CD4-positive, CD25-positive, alpha-beta regulatory T cell (primary cell): Measurements from ENCODE around the gene ACBD3. TPM values are rescaled to one million over a fixed set of nuclear protein-coding genes. Genes with fewer than 3 reads are reported as not detected.
"Not testable (repeated sequence)": the region's sequence is repeated elsewhere in the genome, so short reads cannot be mapped to it uniquely, and the experiment has no call there.

Experiments
- ATAC-seq, 2 donors: fragments of 150-1000 bp; cut with Tn5 transposase; one replicate each; pipeline ENCODE4 v1.10.0; 2021; ENCODE audit warnings: low read depth in 2 of 2, moderate number of reproducible peaks in 2 of 2, moderate library complexity in 1 of 2
- DNase-seq, 3 donors: peaks; one replicate each; pipeline versions ENCODE4 v3.0.0 to v3.0.0-alpha.2; 2012 to 2022; ENCODE audit warnings: mixed read lengths in 1 of 3
- H3K27ac ChIP-seq: one replicate; pipeline ENCODE4 v1.7.0; 2013; ENCODE audit warnings: mild to moderate bottlenecking, low read length; ENCODE audit not compliant: insufficient read depth, poor library complexity, severe bottlenecking
- H3K27me3 ChIP-seq: one replicate; pipeline ENCODE4 v1.7.0; 2013; ENCODE audit warnings: low read length; ENCODE audit not compliant: control insufficient read depth, insufficient read depth
- H3K36me3 ChIP-seq: one replicate; pipeline ENCODE4 v1.7.0; 2013; ENCODE audit warnings: mild to moderate bottlenecking, low read length, moderate library complexity; ENCODE audit not compliant: control insufficient read depth, insufficient read depth
- H3K4me1 ChIP-seq: 2 replicates; pipeline ENCODE4 v1.7.0; 2013; ENCODE audit warnings: mild to moderate bottlenecking, low read length; ENCODE audit not compliant: insufficient read depth, control insufficient read depth, poor library complexity, severe bottlenecking
- H3K4me3 ChIP-seq: one replicate; pipeline ENCODE4 v1.7.0; 2013; ENCODE audit warnings: low read depth, mild to moderate bottlenecking, low read length, moderate library complexity
- H3K9me3 ChIP-seq, 2 experiments: 1 replicate in 1 of 2; 2 replicates in 1 of 2; pipeline ENCODE4 v1.7.0; 2013; ENCODE audit warnings: low read length in 2 of 2, mild to moderate bottlenecking in 1 of 2, moderate library complexity in 1 of 2; ENCODE audit not compliant: control insufficient read depth in 2 of 2
- H3K27ac Mint-ChIP-seq, 3 donors: one replicate each; pipeline ENCODE4 v1.8.0; 2020 to 2022; ENCODE audit warnings: mild to moderate bottlenecking in 3 of 3, mixed read lengths in 3 of 3, moderate library complexity in 2 of 3
- H3K27me3 Mint-ChIP-seq: one replicate; pipeline ENCODE4 v1.8.0; 2022; ENCODE audit warnings: mild to moderate bottlenecking, mixed read lengths
- H3K36me3 Mint-ChIP-seq: one replicate; pipeline ENCODE4 v1.8.0; 2020; ENCODE audit warnings: mixed read lengths
- H3K4me1 Mint-ChIP-seq, 4 donors: one replicate each; pipeline ENCODE4 v1.8.0; 2020 to 2022; ENCODE audit warnings: mixed read lengths in 4 of 4, mild to moderate bottlenecking in 1 of 4
- H3K4me3 Mint-ChIP-seq, 4 donors: one replicate each; pipeline ENCODE4 v1.8.0; 2020 to 2022; ENCODE audit warnings: mild to moderate bottlenecking in 4 of 4, mixed read lengths in 4 of 4, moderate library complexity in 3 of 4
- H3K9me3 Mint-ChIP-seq, 7 donors: one replicate each; pipeline ENCODE4 v1.8.0; 2020 to 2022; ENCODE audit warnings: mixed read lengths in 7 of 7, mild to moderate bottlenecking in 3 of 7, moderate library complexity in 2 of 7
- polyA plus RNA-seq, 4 donors: library from polyadenylated mRNA; unstranded; fragments of 300-500 nt; fragmentation: Illumina TruSeq; gene quantifications; one replicate each; pipeline ENCODE4 v1.2.3, GENCODE V29; 2021
- total RNA-seq: library from RNA; stranded (reverse); gene quantifications from one replicate; pipeline ENCODE4 v1.2.3, GENCODE V29; 2022

The ACBD3 gene
- total and polyA plus RNA-seq, 5 donors from 2014 or later, result 14.7 to 29.6 (median 20.0) TPM

GRCh38 chr1:226209307-226210059 lies 22.9 kb upstream of the ACBD3 start:
- Histone ChIP-seq H3K27ac (no peak overlapping the region), H3K4me1 (no peaks in the 10 kb centered on the region), H3K4me3 (no peak overlapping the region), H3K27me3 (no peaks in the 10 kb centered on the region), H3K36me3 (no peaks in the 10 kb centered on the region), H3K9me3 (no peaks in the 10 kb centered on the region)
- no peak overlapping the region for H3K4me3 Mint-ChIP-seq
- no peaks in the 10 kb centered on the region for H3K36me3 Mint-ChIP-seq
- no peaks in the 10 kb centered on the region for H3K4me1 Mint-ChIP-seq
- no peak overlapping the region for H3K27ac Mint-ChIP-seq
- H3K27me3 Mint-ChIP-seq, result peaks cover 16% of the 10 kb centered on the region
- DNase-seq (no peak), ATAC-seq (no peak)
- H3K9me3 Mint-ChIP-seq, result no peaks in the 10 kb centered on the region

- DNase-seq (no peak), ATAC-seq (no peak)
- Histone ChIP-seq H3K4me3 (no peak overlapping the region), H3K27me3 (no peaks in the 10 kb centered on the region), H3K9me3 (no peaks in the 10 kb centered on the region), H3K27ac (no peak overlapping the region), H3K36me3 (no peaks in the 10 kb centered on the region), H3K4me1 (no peaks in the 10 kb centered on the region)
- H3K4me3 Mint-ChIP-seq, result no peak overlapping the region
- H3K36me3 Mint-ChIP-seq, result no peaks in the 10 kb centered on the region
- peaks cover 21% of the 10 kb centered on the region for H3K27me3 Mint-ChIP-seq
- H3K9me3 Mint-ChIP-seq, result no peaks in the 10 kb centered on the region
- no peak overlapping the region for H3K27ac Mint-ChIP-seq
- H3K4me1 Mint-ChIP-seq, result no peaks in the 10 kb centered on the region
Measured at GRCh38 chr1:226207048-226207447, 20.5 kb upstream of the ACBD3 start.

GRCh38 chr1:226204198-226204597 lies 17.7 kb upstream of the ACBD3 start:
- Mint-ChIP-seq H3K27ac (no peak overlapping the region), H3K4me1 (no peaks in the 10 kb centered on the region), H3K4me3 (no peak overlapping the region), H3K9me3 (peaks cover 0 to 1% (median 0%) of the 10 kb centered on the region in 7 donors), H3K27me3 (peaks cover 33% of the 10 kb centered on the region), H3K36me3 (no peaks in the 10 kb centered on the region)
- ATAC-seq, result no peak
- no peaks in the 10 kb centered on the region for H3K36me3 ChIP-seq
- no peak overlapping the region for H3K4me3 ChIP-seq
- no peak overlapping the region for H3K27ac ChIP-seq
- H3K9me3 ChIP-seq, result no peaks in the 10 kb centered on the region
- no peaks in the 10 kb centered on the region for H3K4me1 ChIP-seq
- no peaks in the 10 kb centered on the region for H3K27me3 ChIP-seq
- DNase-seq, result no peak

GRCh38 chr1:226203655-226204054 lies 17.1 kb upstream of the ACBD3 start:
- H3K36me3 Mint-ChIP-seq, result no peaks in the 10 kb centered on the region
- DNase-seq (no peak), ATAC-seq (no peak)
- H3K27me3 ChIP-seq, result no peaks in the 10 kb centered on the region
- H3K36me3 ChIP-seq, result no peaks in the 10 kb centered on the region
- H3K4me1 ChIP-seq, result no peaks in the 10 kb centered on the region
- no peak overlapping the region for H3K27ac Mint-ChIP-seq
- peaks cover 33% of the 10 kb centered on the region for H3K27me3 Mint-ChIP-seq
- H3K9me3 ChIP-seq, result no peaks in the 10 kb centered on the region
- no peak overlapping the region for H3K27ac ChIP-seq
- no peaks in the 10 kb centered on the region for H3K4me1 Mint-ChIP-seq
- H3K4me3 Mint-ChIP-seq, result no peak overlapping the region
- no peak overlapping the region for H3K4me3 ChIP-seq
- peaks cover 0 to 1% (median 0%) of the 10 kb centered on the region in 7 donors for H3K9me3 Mint-ChIP-seq

GRCh38 chr1:226203240-226203639 lies 16.7 kb upstream of the ACBD3 start:
- Histone ChIP-seq H3K27me3 (no peaks in the 10 kb centered on the region), H3K4me1 (no peaks in the 10 kb centered on the region), H3K9me3 (no peaks in the 10 kb centered on the region), H3K27ac (no peak overlapping the region), H3K4me3 (no peak overlapping the region), H3K36me3 (no peaks in the 10 kb centered on the region)
- H3K4me1 Mint-ChIP-seq, result no peaks in the 10 kb centered on the region
- no peak for DNase-seq
- ATAC-seq, result no peak
- H3K27ac Mint-ChIP-seq, result no peak overlapping the region
- no peak overlapping the region for H3K4me3 Mint-ChIP-seq
- H3K9me3 Mint-ChIP-seq, result peaks cover 0 to 1% (median 0%) of the 10 kb centered on the region in 7 donors
- H3K36me3 Mint-ChIP-seq, result no peaks in the 10 kb centered on the region
- peaks cover 33% of the 10 kb centered on the region for H3K27me3 Mint-ChIP-seq

- not testable (repeated sequence) for DNase-seq, H3K4me1 Mint-ChIP-seq, H3K4me1 ChIP-seq, H3K4me3 ChIP-seq, H3K36me3 Mint-ChIP-seq, H3K9me3 ChIP-seq, ATAC-seq, H3K9me3 Mint-ChIP-seq, H3K27me3 ChIP-seq, H3K36me3 ChIP-seq, H3K27ac Mint-ChIP-seq, H3K27ac ChIP-seq, H3K4me3 Mint-ChIP-seq
- peaks cover 33% of the 10 kb centered on the region for H3K27me3 Mint-ChIP-seq
Measured at GRCh38 chr1:226202666-226203065, 16.1 kb upstream of the ACBD3 start.

- no peaks in the 10 kb centered on the region for H3K9me3 ChIP-seq
- no peaks in the 10 kb centered on the region for H3K36me3 Mint-ChIP-seq
- ATAC-seq (no peak), DNase-seq (no peak)
- no peak overlapping the region for H3K4me3 ChIP-seq
- no peaks in the 10 kb centered on the region for H3K4me1 ChIP-seq
- no peaks in the 10 kb centered on the region for H3K4me1 Mint-ChIP-seq
- no peak overlapping the region for H3K4me3 Mint-ChIP-seq
- H3K27me3 ChIP-seq, result no peaks in the 10 kb centered on the region
- H3K27ac Mint-ChIP-seq, result no peak overlapping the region
- H3K27ac ChIP-seq, result no peak overlapping the region
- H3K27me3 Mint-ChIP-seq, result peaks cover 33% of the 10 kb centered on the region
- H3K9me3 Mint-ChIP-seq, result peaks cover 0 to 1% (median 0%) of the 10 kb centered on the region in 7 donors
- no peaks in the 10 kb centered on the region for H3K36me3 ChIP-seq
Measured at GRCh38 chr1:226202246-226202645, 15.7 kb upstream of the ACBD3 start.

- DNase-seq (peak in 1 of 3 donors; percentile 40), ATAC-seq (no peak)
- H3K9me3 Mint-ChIP-seq, result peaks cover 0 to 1% (median 0%) of the 10 kb centered on the region in 7 donors
- no peak overlapping the region for H3K27ac Mint-ChIP-seq
- peaks cover 32% of the 10 kb centered on the region for H3K27me3 Mint-ChIP-seq
- Histone ChIP-seq H3K36me3 (no peaks in the 10 kb centered on the region), H3K27me3 (no peaks in the 10 kb centered on the region), H3K4me1 (no peaks in the 10 kb centered on the region), H3K27ac (no peak overlapping the region), H3K9me3 (no peaks in the 10 kb centered on the region), H3K4me3 (no peak overlapping the region)
- no peak overlapping the region for H3K4me3 Mint-ChIP-seq
- peaks cover 0 to 2% (median 0%) of the 10 kb centered on the region in 4 donors for H3K4me1 Mint-ChIP-seq
- no peaks in the 10 kb centered on the region for H3K36me3 Mint-ChIP-seq
Measured at GRCh38 chr1:226201029-226201593, 14.6 kb upstream of the ACBD3 start.
